Keratinocyte (primary cell): ENCODE measurements around the gene FOXP4. TPM values are rescaled to one million over a fixed set of nuclear protein-coding genes. Genes with fewer than 3 reads are reported as not detected.

Experiments used
- DNase-seq: peaks from one replicate; pipeline ENCODE4 v3.0.0-alpha.2; 2011; ENCODE audit warnings: low read depth, missing footprints, low spot score
- FAIRE-seq: peaks from 2 replicates; lab custom pipeline; 2011; peaks lifted over from hg19 to GRCh38; lab: Jason Lieb, UNC
- H2AFZ ChIP-seq: 2 replicates; pipeline ENCODE4 v1.6.0; 2012; ENCODE audit warnings: low read length, control low read depth, inconsistent platforms; ENCODE audit not compliant: control insufficient read depth
- H3K27ac ChIP-seq: 2 replicates; pipeline ENCODE4 v1.5.1; 2011; ENCODE audit warnings: low read length; ENCODE audit not compliant: control insufficient read depth, insufficient read depth
- H3K27me3 ChIP-seq: 3 replicates; pipeline ENCODE4 v1.6.0; 2011; ENCODE audit warnings: low read length; ENCODE audit not compliant: control insufficient read depth, insufficient read depth; ENCODE audit errors: extremely low read depth
- H3K36me3 ChIP-seq, 2 experiments: 2 replicates in 1 of 2; 3 replicates in 1 of 2; pipeline ENCODE4 v1.5.1; 2011; ENCODE audit warnings: low read length in 2 of 2, mild to moderate bottlenecking in 1 of 2; ENCODE audit not compliant: control insufficient read depth in 2 of 2, insufficient read depth in 2 of 2; ENCODE audit errors: extremely low read depth in 1 of 2
- H3K4me1 ChIP-seq: 3 replicates; pipeline ENCODE4 v1.5.1; 2011; ENCODE audit warnings: low read length; ENCODE audit not compliant: control insufficient read depth, insufficient read depth; ENCODE audit errors: extremely low read depth
- H3K4me2 ChIP-seq: 3 replicates; pipeline ENCODE4 v1.6.0; 2011; ENCODE audit warnings: low read depth, low read length; ENCODE audit not compliant: control insufficient read depth, insufficient read depth; ENCODE audit errors: extremely low read depth
- H3K4me3 ChIP-seq, 3 experiments: fragments of 200-600 bp in 1 of 3; sonication (generic) in 1 of 3; 2 replicates in 2 of 3; 3 replicates in 1 of 3; pipeline ENCODE4 v1.5.1; 2011 to 2016; ENCODE audit warnings: low read length in 3 of 3, mild to moderate bottlenecking in 3 of 3, control low read depth in 2 of 3, inconsistent platforms in 1 of 3, low read depth in 1 of 3, mixed read lengths in 1 of 3, mixed run types in 1 of 3, moderate library complexity in 1 of 3; ENCODE audit not compliant: control insufficient read depth in 2 of 3, insufficient read depth in 2 of 3; ENCODE audit errors: extremely low read depth in 1 of 3
- H3K79me2 ChIP-seq: 2 replicates; pipeline ENCODE4 v1.6.0; 2012; ENCODE audit warnings: low read length; ENCODE audit not compliant: control insufficient read depth, insufficient read depth
- H3K9ac ChIP-seq: 3 replicates; pipeline ENCODE4 v1.6.0; 2011; ENCODE audit warnings: low read length; ENCODE audit not compliant: control insufficient read depth, insufficient read depth; ENCODE audit errors: extremely low read depth
- H3K9me1 ChIP-seq: 3 replicates; pipeline ENCODE4 v1.6.0; 2011; ENCODE audit warnings: low read length; ENCODE audit not compliant: control insufficient read depth, insufficient read depth; ENCODE audit errors: extremely low read depth
- H3K9me3 ChIP-seq: 2 replicates; pipeline ENCODE4 v1.5.1; 2012; ENCODE audit warnings: low read depth, low read length; ENCODE audit not compliant: control insufficient read depth
- H4K20me1 ChIP-seq: 3 replicates; pipeline ENCODE4 v1.6.0; 2011; ENCODE audit warnings: low read length; ENCODE audit not compliant: control insufficient read depth, insufficient read depth; ENCODE audit errors: extremely low read depth
- CTCF ChIP-seq, 3 experiments: IDR thresholded peaks in 1 of 3; conservative IDR thresholded peaks in 1 of 3; optimal IDR thresholded peaks in 1 of 3; 2 replicates in 2 of 3; 3 replicates in 1 of 3; pipeline versions ENCODE3 to v1.5.1; 2011; ENCODE audit warnings: low read length in 3 of 3, mild to moderate bottlenecking in 3 of 3, moderate library complexity in 2 of 3, control low read depth in 1 of 3, inconsistent platforms in 1 of 3; ENCODE audit not compliant: insufficient read depth in 2 of 3; ENCODE audit errors: extremely low read depth in 1 of 3
- EZH2 ChIP-seq: IDR thresholded peaks from one replicate; pipeline ENCODE4 v1.6.1; 2012; ENCODE audit warnings: inconsistent platforms, mild to moderate bottlenecking, low read length, moderate library complexity
- dilution Hi-C: fragments of 300-500 bp; cut with MboI; formaldehyde crosslinking; loops from one replicate; pipeline ENCODE4 v1.7.0; 2020; ENCODE audit warnings: low sequenced_read_pairs; ENCODE audit not compliant: extremely low pct_ligation_motif_present
- polyA plus RNA-seq, 5 experiments: library from polyadenylated mRNA; depleted of rRNA in 3 of 5; stranded (reverse) in 3 of 5; stranded (forward) in 1 of 5; unstranded in 1 of 5; fragments of >200 nt; gene quantifications; 1 replicate in 1 of 5; 2 replicates in 3 of 5; 3 replicates in 1 of 5; pipeline versions ENCODE4 v1.2.1 to v1.2.3, GENCODE V29; 2011 to 2012; ENCODE audit warnings: missing spikeins in 2 of 5, low read depth in 1 of 5, low replicate concordance in 1 of 5

Gene FOXP4
- polyA plus RNA-seq, 1 donor (not counting 4 experiments of a cell fraction or from before 2014, with no cell fraction given), result 1.1 TPM

DNA sequence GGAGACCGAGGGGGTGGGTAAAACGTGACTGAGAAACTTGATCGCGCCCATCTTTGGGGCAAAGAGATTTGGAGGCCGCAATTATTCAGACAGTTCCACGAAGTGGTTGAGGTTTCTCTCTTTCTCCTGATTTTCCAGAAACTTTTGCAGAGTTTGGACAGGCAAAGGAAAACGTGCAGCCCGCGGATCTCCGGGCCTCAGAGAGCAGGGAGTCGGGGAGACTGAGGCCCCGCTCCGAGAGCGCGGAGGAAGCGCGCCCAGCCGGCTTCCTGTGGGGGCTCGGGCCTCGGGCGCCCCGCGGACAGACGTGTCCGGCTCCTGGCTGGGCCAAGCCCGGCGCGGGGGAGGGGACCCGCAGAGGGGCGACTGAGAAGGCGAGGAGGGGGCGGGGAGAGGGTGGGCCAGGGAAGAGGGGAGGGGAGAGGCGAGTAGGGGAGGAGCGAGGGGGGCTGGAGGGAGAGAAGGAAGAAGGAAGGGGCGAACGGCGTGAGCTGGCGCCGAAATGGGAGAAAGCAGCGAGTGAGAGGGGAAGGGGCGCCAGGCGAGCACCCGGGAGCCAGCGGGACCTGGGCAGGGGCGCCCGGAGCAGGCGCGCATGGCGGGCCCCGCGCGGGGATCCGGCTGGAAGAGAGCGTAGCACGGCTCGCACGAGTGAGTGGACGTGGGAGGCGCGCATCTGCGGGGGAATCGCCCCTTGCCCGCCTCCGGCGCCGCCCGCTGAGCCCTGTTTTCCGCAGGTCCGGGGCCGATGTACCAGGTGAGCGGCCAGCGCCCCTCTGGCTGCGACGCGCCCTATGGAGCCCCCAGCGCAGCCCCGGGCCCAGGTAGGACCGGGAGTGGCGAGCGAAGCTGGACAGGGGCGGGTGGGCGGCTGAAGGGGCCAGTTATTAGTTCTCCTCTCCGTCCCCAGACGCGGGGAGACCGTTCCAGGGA lies 92.1 kb downstream of the FOXP4 start, which contains the start of gene MDFI:
TSS of gene MDFI (plus strand) at position 467 of the 933 bp plus-strand sequence. CDS start at position 749, 282 bp downstream.
- no peak within 1 kb of the TSS for H2AFZ ChIP-seq
- H3K4me1 ChIP-seq, result peaks cover 43% of the 10 kb centered on the region
- H3K79me2 ChIP-seq, result peaks cover 45% of the 10 kb centered on the region
- peak within 1 kb of the TSS; percentile 74 for H3K4me2 ChIP-seq
- peaks cover 14 to 23% of the 10 kb centered on the region in 2 experiments for H3K36me3 ChIP-seq
- no peak for FAIRE-seq
- no peaks in the 10 kb centered on the region for H3K27me3 ChIP-seq
- DNase-seq, result no peak
- H4K20me1 ChIP-seq, result peaks cover 8% of the 10 kb centered on the region
- dilution Hi-C loops, result no loop called here
- TF ChIP-seq CTCF (optimal IDR thresholded peaks at IDR 0.05 in 1 of 3, IDR thresholded peaks at IDR 0.05 in 1 of 3, conservative IDR thresholded peaks at IDR 0.05 in 1 of 3; ENCODE audit: extremely low read depth in 1 of 3, insufficient read depth in 2 of 3, low read length in 3 of 3), result no peak
- TF ChIP-seq EZH2, result no peak
- peak within 1 kb of the TSS; percentile 90 for H3K27ac ChIP-seq
- H3K9me1 ChIP-seq, result peaks cover 5% of the 10 kb centered on the region
- no peaks in the 10 kb centered on the region for H3K9me3 ChIP-seq
- H3K9ac ChIP-seq, result peak within 1 kb of the TSS; percentile 93
- H3K4me3 ChIP-seq, result peak within 1 kb of the TSS; percentile 79 to 89 (median 86)

- Histone ChIP-seq H3K4me1 (peaks cover 52% of the 10 kb centered on the region), H3K4me3 (peak overlapping the region; percentile 79 to 89 (median 86)), H4K20me1 (peaks cover 8% of the 10 kb centered on the region), H3K27me3 (no peaks in the 10 kb centered on the region), H2AFZ (no peak overlapping the region), H3K36me3 (peaks cover 14 to 23% of the 10 kb centered on the region in 2 experiments), H3K9me3 (no peaks in the 10 kb centered on the region), H3K9me1 (peaks cover 5% of the 10 kb centered on the region), H3K27ac (no peak overlapping the region), H3K4me2 (peak overlapping the region; percentile 71), H3K79me2 (peaks cover 47% of the 10 kb centered on the region), H3K9ac (peak overlapping the region; percentile 93)
- dilution Hi-C loops, result no loop called here
- no peak for DNase-seq
- FAIRE-seq, result no peak
- no peak for TF ChIP-seq EZH2
- no peak for TF ChIP-seq CTCF (optimal IDR thresholded peaks at IDR 0.05 in 1 of 3, IDR thresholded peaks at IDR 0.05 in 1 of 3, conservative IDR thresholded peaks at IDR 0.05 in 1 of 3; ENCODE audit: extremely low read depth in 1 of 3, insufficient read depth in 2 of 3, low read length in 3 of 3)
Measured at GRCh38 chr6:41638935-41639808, 93.0 kb downstream of the FOXP4 start.
